HCT116 (cell line): ENCODE data around the gene WSCD2.

Experiments
- ATF3 ChIP-seq: IDR thresholded peaks from 2 replicates; pipeline ENCODE4 v1.6.1; 2012
- CBX3 ChIP-seq: IDR thresholded peaks from 2 replicates; pipeline ENCODE4 v1.6.1; 2012; ENCODE audit warnings: low read depth
- CEBPB ChIP-seq: IDR thresholded peaks from 2 replicates; pipeline ENCODE4 v1.6.1; 2012; ENCODE audit warnings: low read depth
- CTCF ChIP-seq, 3 experiments: fragments of 200-600 bp in 1 of 3; sonication (generic) in 1 of 3; IDR thresholded peaks in 2 of 3; conservative IDR thresholded peaks in 1 of 3; 2 replicates each; pipeline ENCODE4 v1.5.1; 2012 to 2017; ENCODE audit warnings: low read depth in 2 of 3, low read length in 2 of 3, antibody characterized with exemption in 1 of 3, borderline replicate concordance in 1 of 3, control low read depth in 1 of 3, mild to moderate bottlenecking in 1 of 3, mixed read lengths in 1 of 3, mixed run types in 1 of 3, moderate library complexity in 1 of 3; ENCODE audit not compliant: insufficient read depth in 1 of 3
- EGR1 ChIP-seq: IDR thresholded peaks from 2 replicates; pipeline ENCODE4 v1.6.1; 2012; ENCODE audit warnings: low read depth
- EZH2 ChIP-seq: fragments of 200-600 bp; sonication (generic); IDR thresholded peaks from 2 replicates; pipeline ENCODE4 v1.6.1; 2017; ENCODE audit warnings: antibody characterized with exemption, mixed run types
- JUND ChIP-seq: IDR thresholded peaks from 2 replicates; pipeline ENCODE4 v1.6.1; 2012
- POLR2A ChIP-seq: IDR thresholded peaks from 2 replicates; pipeline ENCODE4 v1.7.0; 2011; ENCODE audit warnings: borderline replicate concordance; ENCODE audit not compliant: insufficient read depth, insufficient read length; ENCODE audit errors: extremely low read depth
- POLR2AphosphoS5 ChIP-seq: IDR thresholded peaks from 2 replicates; pipeline ENCODE4 v1.6.1; 2011; ENCODE audit warnings: mild to moderate bottlenecking, low read depth, low read length, moderate library complexity
- RAD21 ChIP-seq: IDR thresholded peaks from 2 replicates; pipeline ENCODE4 v1.6.1; 2012; ENCODE audit warnings: low read depth, mild to moderate bottlenecking
- SIN3A ChIP-seq: IDR thresholded peaks from 2 replicates; pipeline ENCODE4 v1.6.1; 2012; ENCODE audit warnings: low read depth
- YY1 ChIP-seq: IDR thresholded peaks from 2 replicates; pipeline ENCODE4 v1.6.1; 2011; ENCODE audit warnings: low read length, low read depth, moderate library complexity, mild to moderate bottlenecking; ENCODE audit not compliant: insufficient replicate concordance; ENCODE audit errors: extremely low read depth
- ZBTB33 ChIP-seq: IDR thresholded peaks from 2 replicates; pipeline ENCODE4 v1.6.1; 2011; ENCODE audit warnings: mild to moderate bottlenecking, low read length, moderate library complexity; ENCODE audit not compliant: insufficient replicate concordance; ENCODE audit errors: extremely low read depth
- ZNF274 ChIP-seq: fragments of 200-500 bp; sonication (Bioruptor generic); IDR thresholded peaks from 2 replicates; pipeline ENCODE4 v1.6.1; 2014; ENCODE audit warnings: mild to moderate bottlenecking, low read depth, low read length, inconsistent platforms

- TF ChIP-seq CTCF (IDR thresholded peaks at IDR 0.05 in 2 of 3, conservative IDR thresholded peaks at IDR 0.05 in 1 of 3; ENCODE audit: borderline replicate concordance in 1 of 3, insufficient read depth in 1 of 3, low read depth in 2 of 3, low read length in 2 of 3) (no peak), EZH2 (no peak), YY1 (no peak), POLR2AphosphoS5 (no peak), SIN3A (no peak), RAD21 (no peak), ZBTB33 (no peak), ZNF274 (no peak), CEBPB (no peak), CBX3 (no peak), POLR2A (no peak), ATF3 (no peak), JUND (no peak), EGR1 (no peak)
Observed at GRCh38 chr12:108191086-108191485, 62.0 kb downstream of the WSCD2 start.
